ENCODE results near the gene FGFR4. TPM values are rescaled to one million over a fixed set of nuclear protein-coding genes. Genes with fewer than 3 reads are reported as not detected.

The FGFR4 gene
- total and polyA plus RNA-seq, 2 of the 8 experiments (the other 6 are each of a cell fraction or from before 2014, with no cell fraction given) = 61.4 to 88.4 TPM

- CTCF ChIA-PET (ENCODE audit: partially characterized antibody) = interaction anchor here (0.6 to 2.0 kb wide), 7 partner anchors 18 to 383 kb away, joined by 3 to 10 read pairs (median 3); no protein-coding TSS in a partner anchor
- 79% methylated on average over 1 of the region's 1 CpG; no CpG with 5 or more reads in 1 of the 2 experiments for WGBS, 2 experiments (ENCODE audit: extremely low coverage in 1 of 2, insufficient coverage in 1 of 2, insufficient read length in 1 of 2, insufficient replicate concordance in 2 of 2, low coverage in 1 of 2, low lambda C conversion rate in 2 of 2, missing lambda C conversion rate in 1 of 2)
- no peak for FAIRE-seq
Measured at GRCh38 chr5:177043958-177044357, 42.8 kb upstream of the FGFR4 start.

More at GRCh38 chr5:177043958-177044357, 42.8 kb upstream of the FGFR4 start:
- TF ChIP-seq RFX5 (IDR thresholded peaks at IDR 0.05; ENCODE audit: borderline replicate concordance, low read depth, low read length) (no peak), EP300 (IDR thresholded peaks at IDR 0.05; ENCODE audit: borderline replicate concordance in 1 of 2, low read depth in 2 of 2, low read length in 2 of 2) (no peak), POLR2A (IDR thresholded peaks at IDR 0.05; ENCODE audit: control extremely low read depth in 1 of 2, low read depth in 2 of 2, low read length in 2 of 2) (no peak), POLR2AphosphoS5 (IDR thresholded peaks at IDR 0.05; ENCODE audit: low read depth, low read length) (no peak), SAP30 (IDR thresholded peaks at IDR 0.05; ENCODE audit: insufficient read depth, insufficient replicate concordance, low read length) (no peak), MAFK (IDR thresholded peaks at IDR 0.05; ENCODE audit: low read depth, low read length) (no peak), JUN (IDR thresholded peaks at IDR 0.05; ENCODE audit: low read depth, low read length) (no peak), GTF2F1 (IDR thresholded peaks at IDR 0.05; ENCODE audit: borderline replicate concordance, low read depth, low read length) (no peak), ZNF274 (IDR thresholded peaks at IDR 0.05; ENCODE audit: borderline replicate concordance, extremely low read depth, low read length) (no peak), ATF2 (IDR thresholded peaks at IDR 0.05; ENCODE audit: low read length) (no peak)
- no peaks in the 10 kb centered on the region for H3K23me2 ChIP-seq (ENCODE audit: low read depth, low read length)
- no peak overlapping the region for H2BK15ac ChIP-seq (ENCODE audit: low read length)
- H3K18ac ChIP-seq (ENCODE audit: extremely low read depth, low read length) = no peak overlapping the region
- POLR2A ChIA-PET (ENCODE audit: partially characterized antibody) = interaction anchor here (0.7 kb wide), 1 partner anchor 8 kb away, joined by 3 read pairs; no protein-coding TSS in a partner anchor
- no peak overlapping the region for H3K14ac ChIP-seq (ENCODE audit: insufficient read length)
- H2BK5ac ChIP-seq (ENCODE audit: low read depth, low read length) = no peak overlapping the region; the same call in 1 of the 2 replicates
- H4K8ac ChIP-seq (ENCODE audit: extremely low read depth, insufficient read depth, low read length) = no peak overlapping the region
- no peaks in the 10 kb centered on the region for H3K4me1 ChIP-seq (replicated peaks in 1 of 4; ENCODE audit: control insufficient read depth in 3 of 4, insufficient read depth in 4 of 4, low read length in 3 of 4)
- H3K56ac ChIP-seq (replicated peaks; ENCODE audit: insufficient read length, low read depth, low read length) = no peak overlapping the region
- DNase-seq (ENCODE audit: low read depth in 1 of 2, low spot score in 2 of 2) = no peak
- H2AK5ac ChIP-seq (ENCODE audit: low read depth, low read length) = no peak overlapping the region
- no peaks in the 10 kb centered on the region for H3K79me1 ChIP-seq (ENCODE audit: low read depth, low read length)
- H4K20me1 ChIP-seq (replicated peaks in 1 of 2; ENCODE audit: control insufficient read depth in 1 of 2, insufficient read depth in 2 of 2, low read length in 2 of 2) = no peaks in the 10 kb centered on the region
- no peak overlapping the region for H2BK12ac ChIP-seq (ENCODE audit: low read depth, low read length)
- no peak overlapping the region for H3K23ac ChIP-seq (ENCODE audit: insufficient read length)
- no peak overlapping the region for H3K4me3 ChIP-seq (ENCODE audit: extremely low read depth in 1 of 4, insufficient read depth in 2 of 4, low read depth in 3 of 4, low read length in 4 of 4)
- H3K9ac ChIP-seq (replicated peaks in 1 of 4; ENCODE audit: extremely low read depth in 1 of 4, low read depth in 3 of 4, low read length in 3 of 4) = no peak overlapping the region
- no peaks in the 10 kb centered on the region for H3K27me3 ChIP-seq (replicated peaks in 1 of 4; ENCODE audit: control insufficient read depth in 3 of 4, extremely low read depth in 1 of 4, insufficient read depth in 3 of 4, low read length in 3 of 4)
- H3K36me3 ChIP-seq (ENCODE audit: control insufficient read depth in 2 of 4, insufficient read depth in 4 of 4, low read length in 3 of 4) = peaks cover 6 to 36% (median 18%) of the 10 kb centered on the region in 4 experiments; a peak in 7 of 8 replicates
- H2BK120ac ChIP-seq (replicated peaks; ENCODE audit: low read depth, low read length) = no peak overlapping the region
- H3K79me2 ChIP-seq (ENCODE audit: control insufficient read depth in 1 of 2, insufficient read depth in 2 of 2, low read length in 2 of 2) = no peaks in the 10 kb centered on the region
- no peak overlapping the region for H2AFZ ChIP-seq (ENCODE audit: low read length)
- H3K4me2 ChIP-seq (ENCODE audit: insufficient read depth in 1 of 2, low read depth in 2 of 2, low read length in 2 of 2) = no peak overlapping the region
- no peak overlapping the region for H3K4ac ChIP-seq (replicated peaks; ENCODE audit: insufficient read length, low read depth, low read length)
- H3K9me3 ChIP-seq (ENCODE audit: insufficient read depth in 2 of 2, low read depth in 1 of 2, low read length in 1 of 2) = no peaks in the 10 kb centered on the region
- H4K91ac ChIP-seq (replicated peaks; ENCODE audit: insufficient read length, low read length) = no peak overlapping the region
- H2BK20ac ChIP-seq (ENCODE audit: low read length) = no peak overlapping the region
- H3K27ac ChIP-seq (ENCODE audit: low read depth, low read length) = no peak overlapping the region
- H4K5ac ChIP-seq (ENCODE audit: insufficient read length, low read depth, low read length) = no peak overlapping the region
